ENCODE results near the gene ZNF697.

GRCh38 chr1:119587341-119587740, 60.7 kb downstream of the ZNF697 start:
- TF ChIP-seq E2F4 (IDR thresholded peaks at IDR 0.05; ENCODE audit: low read depth, low read length) (no peak), IKZF1 (conservative IDR thresholded peaks at IDR 0.05) (no peak), EZH2 (IDR thresholded peaks at IDR 0.05; ENCODE audit: borderline replicate concordance, control insufficient read depth, low read depth, low read length) (no peak), DPF2 (IDR thresholded peaks at IDR 0.05) (no peak), SPI1 (IDR thresholded peaks at IDR 0.05; ENCODE audit: borderline replicate concordance, insufficient read depth, low read depth, low read length) (no peak), KDM1A (IDR thresholded peaks at IDR 0.05; ENCODE audit: borderline replicate concordance) (no peak), EED (IDR thresholded peaks at IDR 0.05; ENCODE audit: low read depth) (no peak)
- TF ChIP-seq, protein P1, sequence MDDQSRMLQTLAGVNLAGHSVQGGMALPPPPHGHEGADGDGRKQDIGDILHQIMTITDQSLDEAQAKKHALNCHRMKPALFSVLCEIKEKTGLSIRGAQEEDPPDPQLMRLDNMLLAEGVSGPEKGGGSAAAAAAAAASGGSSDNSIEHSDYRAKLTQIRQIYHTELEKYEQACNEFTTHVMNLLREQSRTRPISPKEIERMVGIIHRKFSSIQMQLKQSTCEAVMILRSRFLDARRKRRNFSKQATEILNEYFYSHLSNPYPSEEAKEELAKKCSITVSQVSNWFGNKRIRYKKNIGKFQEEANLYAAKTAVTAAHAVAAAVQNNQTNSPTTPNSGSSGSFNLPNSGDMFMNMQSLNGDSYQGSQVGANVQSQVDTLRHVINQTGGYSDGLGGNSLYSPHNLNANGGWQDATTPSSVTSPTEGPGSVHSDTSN (IDR thresholded peaks at IDR 0.05; ENCODE audit: insufficient replicate concordance, low read depth, low read length) = no peak

Data from GM12878 (cell line).